ENCODE data around the gene TMEM255B.

TMEM255B gene

GRCh38 chr13:113817860-113818691 is 59.0 kb downstream of the TMEM255B start:
- Histone ChIP-seq H3K9me3 (peaks cover 11% of the 10 kb centered on the region), H4K20me1 (peaks cover 70% of the 10 kb centered on the region), H3K9ac (no peak overlapping the region), H3K36me3 (peaks cover 53% of the 10 kb centered on the region), H3K4me1 (peaks cover 47% of the 10 kb centered on the region), H3K4me2 (peak overlapping the region; percentile 32; the same call in 1 of the 2 replicates), H3K4me3 (no peak overlapping the region), H3K27ac (no peak overlapping the region), H3K27me3 (no peaks in the 10 kb centered on the region)
- TF ChIP-seq Cebpa-rat (IDR thresholded peaks at IDR 0.05) = no peak

- H4K20me1 ChIP-seq = peaks cover 77% of the 10 kb centered on the region
- TF ChIP-seq Cebpa-rat (IDR thresholded peaks at IDR 0.05) = no peak
- H3K4me1 ChIP-seq = peaks cover 47% of the 10 kb centered on the region
- H3K9ac ChIP-seq = no peak overlapping the region
- peaks cover 61% of the 10 kb centered on the region for H3K36me3 ChIP-seq
- no peaks in the 10 kb centered on the region for H3K27me3 ChIP-seq
- no peak overlapping the region for H3K4me3 ChIP-seq
- no peak overlapping the region for H3K27ac ChIP-seq
- peaks cover 18% of the 10 kb centered on the region for H3K9me3 ChIP-seq
- peak overlapping the region; percentile 9; the same call in 1 of the 2 replicates for H3K4me2 ChIP-seq
These were observed 59.8 kb downstream of the TMEM255B start for GRCh38 chr13:113818700-113819295.

DNA sequence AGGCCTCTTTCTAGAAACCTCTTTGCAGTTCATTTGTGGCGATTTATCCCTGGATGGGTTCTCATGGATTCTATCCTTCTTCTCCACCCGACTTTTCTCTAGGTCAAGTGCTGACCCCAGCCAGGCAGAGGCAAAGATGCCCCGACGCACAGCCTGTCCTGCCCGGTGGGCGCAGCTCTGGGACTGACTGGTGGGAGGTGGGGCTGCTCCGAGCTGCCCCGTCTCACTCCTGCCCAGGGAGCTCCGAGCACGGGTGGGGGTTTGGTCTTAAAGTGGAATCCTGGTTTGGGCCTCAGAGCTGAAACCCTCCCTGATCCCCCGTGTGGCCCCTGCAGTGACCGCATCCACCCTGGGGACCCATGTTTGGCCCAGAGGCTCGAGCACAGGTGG is 60.3 kb downstream of the TMEM255B start:
- Histone ChIP-seq H3K4me1 (peaks cover 47% of the 10 kb centered on the region), H3K9me3 (peaks cover 22% of the 10 kb centered on the region), H3K36me3 (peaks cover 64% of the 10 kb centered on the region), H3K27me3 (no peaks in the 10 kb centered on the region), H3K27ac (no peak overlapping the region), H3K9ac (no peak overlapping the region), H3K4me3 (no peak overlapping the region), H4K20me1 (peaks cover 83% of the 10 kb centered on the region), H3K4me2 (peak overlapping the region; percentile 9; the same call in 1 of the 2 replicates)
- no peak for TF ChIP-seq Cebpa-rat (IDR thresholded peaks at IDR 0.05)

GRCh38 chr13:113819731-113820715 is 61.0 kb downstream of the TMEM255B start:
- peaks cover 45% of the 10 kb centered on the region for H3K4me1 ChIP-seq
- peaks cover 22% of the 10 kb centered on the region for H3K9me3 ChIP-seq
- no peak for TF ChIP-seq Cebpa-rat (IDR thresholded peaks at IDR 0.05)
- no peak overlapping the region for H3K4me3 ChIP-seq
- peak overlapping the region; percentile 9; the same call in 1 of the 2 replicates for H3K4me2 ChIP-seq
- peaks cover 66% of the 10 kb centered on the region for H3K36me3 ChIP-seq
- no peak overlapping the region for H3K9ac ChIP-seq
- peaks cover 89% of the 10 kb centered on the region for H4K20me1 ChIP-seq
- H3K27me3 ChIP-seq = no peaks in the 10 kb centered on the region
- no peak overlapping the region for H3K27ac ChIP-seq

DNA sequence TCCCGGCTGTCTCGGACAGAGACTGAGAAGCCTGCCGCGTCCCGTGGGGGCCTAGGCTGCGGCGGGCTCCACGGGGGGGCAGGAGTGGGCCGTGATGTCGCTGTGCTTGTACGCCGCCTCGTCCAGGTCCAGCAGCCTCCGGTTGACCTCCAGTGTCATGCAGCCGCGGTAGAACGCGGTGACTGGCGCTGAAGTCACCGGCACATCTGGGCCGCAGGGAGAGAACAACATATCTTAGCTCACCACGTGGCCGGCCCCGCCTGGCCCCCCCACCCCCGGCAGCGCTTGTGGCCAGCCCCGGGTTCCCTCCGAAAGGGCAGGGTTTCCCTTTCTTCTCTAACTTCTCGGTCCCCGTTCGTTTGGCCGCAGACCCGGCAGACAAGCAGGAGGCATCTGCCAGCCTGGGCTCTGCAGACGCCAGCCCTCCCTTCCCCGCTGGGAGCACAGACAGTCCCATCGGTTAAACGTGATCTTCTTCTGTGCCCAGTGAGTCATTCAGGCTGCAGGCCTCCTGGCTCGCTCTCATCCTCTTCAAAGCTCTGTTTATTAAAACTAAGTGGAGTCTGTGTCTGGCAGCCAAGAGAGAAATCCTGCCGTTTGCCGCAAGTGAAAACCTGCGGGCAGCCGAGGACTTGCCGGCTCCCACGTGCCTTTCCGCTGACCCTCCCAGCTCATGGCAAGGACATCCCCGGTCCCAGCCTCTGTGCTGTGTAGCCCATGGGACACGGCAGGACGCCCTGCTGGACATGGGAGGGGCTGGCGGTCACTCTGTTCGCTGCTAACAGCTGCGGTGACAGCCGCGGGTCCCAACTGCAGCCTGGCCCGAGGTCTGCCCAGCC is 62.0 kb downstream of the TMEM255B start:
- H3K4me3 ChIP-seq = no peak overlapping the region
- H3K36me3 ChIP-seq = peaks cover 75% of the 10 kb centered on the region
- no peak overlapping the region for H3K4me2 ChIP-seq
- TF ChIP-seq Cebpa-rat (IDR thresholded peaks at IDR 0.05) = no peak
- H3K9me3 ChIP-seq = peaks cover 22% of the 10 kb centered on the region
- H3K27me3 ChIP-seq = no peaks in the 10 kb centered on the region
- no peak overlapping the region for H3K9ac ChIP-seq
- H3K4me1 ChIP-seq = peaks cover 35% of the 10 kb centered on the region
- H4K20me1 ChIP-seq = peaks cover 97% of the 10 kb centered on the region
- no peak overlapping the region for H3K27ac ChIP-seq

GRCh38 chr13:113821847-113822246 is 62.8 kb downstream of the TMEM255B start:
- Histone ChIP-seq H3K4me2 (no peak overlapping the region), H3K27ac (no peak overlapping the region), H3K9me3 (peaks cover 22% of the 10 kb centered on the region), H3K27me3 (no peaks in the 10 kb centered on the region), H3K9ac (no peak overlapping the region), H3K36me3 (peaks cover 79% of the 10 kb centered on the region), H4K20me1 (peaks cover 95% of the 10 kb centered on the region), H3K4me3 (no peak overlapping the region), H3K4me1 (peaks cover 27% of the 10 kb centered on the region)
- no peak for TF ChIP-seq Cebpa-rat (IDR thresholded peaks at IDR 0.05)

- TF ChIP-seq Cebpa-rat (IDR thresholded peaks at IDR 0.05) = no peak
- no peak overlapping the region for H3K9ac ChIP-seq
- peaks cover 22% of the 10 kb centered on the region for H3K9me3 ChIP-seq
- H4K20me1 ChIP-seq = peaks cover 98% of the 10 kb centered on the region
- H3K36me3 ChIP-seq = peaks cover 83% of the 10 kb centered on the region
- no peak overlapping the region for H3K27ac ChIP-seq
- no peaks in the 10 kb centered on the region for H3K27me3 ChIP-seq
- H3K4me3 ChIP-seq = no peak overlapping the region
- peaks cover 25% of the 10 kb centered on the region for H3K4me1 ChIP-seq
- H3K4me2 ChIP-seq = no peak overlapping the region
These were observed 63.2 kb downstream of the TMEM255B start for GRCh38 chr13:113822266-113822665.

DNA sequence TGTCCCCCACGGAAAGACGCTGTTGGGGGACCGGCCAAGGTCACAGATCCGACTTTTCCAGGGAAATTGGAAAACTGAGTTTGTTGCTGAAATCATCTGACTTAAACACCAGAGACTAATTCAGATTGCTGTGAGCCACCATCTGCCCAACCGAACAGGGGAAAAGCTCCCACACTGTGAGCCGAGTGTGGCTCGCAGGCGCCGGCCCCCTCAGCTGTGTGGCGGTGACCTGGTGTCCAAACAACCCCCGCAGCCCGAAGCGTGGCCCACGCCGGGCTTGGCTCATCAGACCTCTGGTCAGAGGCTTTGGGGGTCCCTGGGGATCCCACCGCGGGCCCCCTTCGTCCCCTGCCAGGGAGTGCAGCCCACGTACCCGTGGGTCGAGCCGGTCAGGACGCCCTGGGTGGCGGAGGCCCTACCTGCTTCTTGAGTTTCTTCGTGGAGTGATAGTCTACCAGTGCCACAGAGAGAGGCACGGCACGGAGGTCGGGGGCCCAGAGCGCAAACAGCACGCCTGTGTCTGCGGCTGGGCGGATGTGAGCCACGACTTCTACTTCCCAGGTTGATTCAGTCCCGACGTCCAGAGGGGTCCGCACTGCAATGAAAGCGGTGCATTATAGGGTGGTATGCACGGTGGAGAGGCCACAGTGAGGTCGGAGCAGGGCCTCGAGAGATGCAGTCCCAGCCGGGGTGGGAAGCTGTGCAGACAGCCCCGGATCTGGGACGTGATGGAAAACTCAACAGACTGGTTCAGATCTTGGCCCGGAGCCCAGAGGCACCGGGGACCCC is 64.1 kb downstream of the TMEM255B start:
- TF ChIP-seq Cebpa-rat (IDR thresholded peaks at IDR 0.05) = no peak
- Histone ChIP-seq H3K4me1 (peaks cover 17% of the 10 kb centered on the region), H3K4me3 (no peak overlapping the region), H3K9ac (no peak overlapping the region), H3K27ac (no peak overlapping the region), H3K4me2 (no peak overlapping the region), H3K9me3 (peaks cover 22% of the 10 kb centered on the region), H3K27me3 (no peaks in the 10 kb centered on the region), H4K20me1 (peaks cover 98% of the 10 kb centered on the region), H3K36me3 (peaks cover 86% of the 10 kb centered on the region)

Measured in BLaER1 (cell line).